SU-DHL-6 (cell line): ENCODE measurements around the gene MXD4.

Source experiments
- CTCF ChIP-seq: fragments of 200-600 bp; sonication (generic); IDR thresholded peaks from one replicate; pipeline ENCODE4 v1.5.1; 2017; ENCODE audit warnings: antibody characterized with exemption, mild to moderate bottlenecking, low read length, moderate library complexity; ENCODE audit not compliant: insufficient read depth, poor library complexity, severe bottlenecking
- EZH2phosphoT487 ChIP-seq: fragments of 200-600 bp; sonication (generic), shearing (Covaris generic); conservative IDR thresholded peaks from 2 replicates; pipeline ENCODE4 v1.6.1; 2018; ENCODE audit warnings: mild to moderate bottlenecking, antibody characterized with exemption, low read length, moderate library complexity, mixed read lengths

DNA sequence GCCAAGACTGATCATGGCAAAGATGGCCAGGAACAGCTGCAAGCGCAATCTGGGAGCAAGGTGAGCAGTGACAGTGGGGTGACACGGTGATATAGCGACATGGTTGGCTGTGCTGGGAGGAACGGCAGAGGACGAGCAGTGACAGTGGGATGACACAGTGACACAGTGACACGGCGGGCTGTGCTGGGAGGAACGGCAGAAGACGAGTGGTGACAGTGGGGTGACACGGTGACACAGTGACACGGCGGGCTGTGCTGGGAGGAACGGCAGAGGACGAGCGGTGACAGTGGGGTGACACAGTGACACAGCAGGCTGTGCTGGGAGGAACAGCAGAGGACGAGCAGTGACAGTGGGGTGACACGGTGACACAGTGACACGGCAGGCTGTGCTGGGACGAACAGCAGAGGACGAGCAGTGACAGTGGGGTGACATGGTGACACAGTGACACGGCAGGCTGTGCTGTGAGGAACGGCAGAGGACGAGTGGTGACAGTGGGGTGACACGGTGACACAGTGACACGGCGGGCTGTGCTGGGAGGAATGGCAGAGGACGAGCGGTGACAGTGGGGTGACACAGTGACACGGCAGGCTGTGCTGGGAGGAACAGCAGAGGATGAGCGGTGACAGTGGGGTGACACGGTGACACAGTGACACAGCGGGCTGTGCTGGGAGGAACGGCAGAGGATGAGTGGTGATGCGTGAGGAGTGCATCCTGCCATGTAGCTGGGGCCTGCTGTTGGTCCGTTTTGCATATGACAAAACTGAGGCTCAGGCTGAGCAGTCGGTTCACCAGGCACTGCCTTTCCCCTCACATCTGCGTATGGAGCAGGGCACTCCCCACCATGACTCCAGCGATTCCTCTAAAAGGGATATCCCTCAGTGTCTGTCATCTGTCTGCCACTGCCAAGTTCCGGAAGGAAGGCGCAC, 36.0 kb upstream of the MXD4 start:
- TF ChIP-seq CTCF = no peak
- TF ChIP-seq EZH2phosphoT487 = no peak
